RWPE2 (cell line): ENCODE measurements around the gene RNF20.

ENCODE experiments used
- ATAC-seq: fragments of 200-7000 bp; cut with Tn5 transposase; 3 replicates; pipeline ENCODE4 v1.9.1; 2021; ENCODE audit warnings: low read depth
- DNase-seq: peaks from one replicate; pipeline ENCODE4 v3.0.0-alpha.2; 2020; ENCODE audit warnings: low spot score
- H3K27ac ChIP-seq: fragments of 450-650 bp; 2 replicates; pipeline ENCODE4 v1.5.1; 2017; ENCODE audit warnings: mild to moderate bottlenecking; ENCODE audit not compliant: poor library complexity, severe bottlenecking
- H3K27me3 ChIP-seq: fragments of 250-450 bp; sonication (Bioruptor Pico); 2 replicates; pipeline ENCODE4 v1.5.1; 2021; ENCODE audit warnings: mild to moderate bottlenecking, moderate library complexity; ENCODE audit not compliant: insufficient read depth, poor library complexity, severe bottlenecking
- H3K36me3 ChIP-seq: fragments of 250-450 bp; sonication (Bioruptor Pico); 2 replicates; pipeline ENCODE4 v1.5.1; 2020; ENCODE audit warnings: low read depth, mild to moderate bottlenecking, moderate library complexity
- H3K4me1 ChIP-seq: fragments of 250-450 bp; sonication (Bioruptor Pico); 2 replicates; pipeline ENCODE4 v1.5.1; 2021; ENCODE audit warnings: mild to moderate bottlenecking, moderate library complexity; ENCODE audit not compliant: insufficient read depth, poor library complexity, severe bottlenecking
- H3K4me3 ChIP-seq: fragments of 250-450 bp; sonication (Bioruptor Pico); 2 replicates; pipeline ENCODE4 v1.5.1; 2021; ENCODE audit warnings: mild to moderate bottlenecking, moderate library complexity; ENCODE audit not compliant: severe bottlenecking
- H3K9me3 ChIP-seq: fragments of 250-450 bp; sonication (Bioruptor Pico); 2 replicates; pipeline ENCODE4 v1.5.1; 2021; ENCODE audit warnings: mild to moderate bottlenecking, moderate library complexity; ENCODE audit not compliant: severe bottlenecking
- TF ChIP-seq, protein P1 (sequence below): fragments of 450-650 bp; IDR thresholded peaks from one replicate; pipeline ENCODE4 v1.5.1; 2017; ENCODE audit warnings: mild to moderate bottlenecking, moderate library complexity; ENCODE audit not compliant: poor library complexity, severe bottlenecking

The RNF20 gene

DNA sequence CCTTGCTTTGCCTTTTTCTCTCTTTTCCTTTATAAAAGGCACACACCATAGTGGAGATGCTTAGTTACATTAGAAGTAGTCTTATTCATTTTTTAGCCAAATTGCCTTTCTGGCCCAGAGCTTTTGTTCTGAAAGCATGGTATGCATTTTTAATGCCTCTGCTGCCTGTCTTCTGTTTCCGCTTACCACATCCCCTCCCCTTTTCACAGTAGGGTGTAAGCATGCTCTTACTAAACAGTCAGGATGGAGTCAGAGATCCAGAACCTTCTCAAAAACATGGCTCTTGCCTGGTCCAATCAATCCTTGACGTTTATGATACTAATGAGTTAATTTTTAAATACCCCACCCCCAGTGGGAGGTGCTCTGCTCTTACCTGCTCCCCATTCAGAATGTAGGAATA, 38.7 kb downstream of the RNF20 start:
- Histone ChIP-seq H3K9me3 (no peaks in the 10 kb centered on the region), H3K4me3 (no peak overlapping the region), H3K36me3 (no peaks in the 10 kb centered on the region), H3K27ac (no peak overlapping the region), H3K4me1 (no peaks in the 10 kb centered on the region), H3K27me3 (no peaks in the 10 kb centered on the region)
- TF ChIP-seq, protein P1, sequence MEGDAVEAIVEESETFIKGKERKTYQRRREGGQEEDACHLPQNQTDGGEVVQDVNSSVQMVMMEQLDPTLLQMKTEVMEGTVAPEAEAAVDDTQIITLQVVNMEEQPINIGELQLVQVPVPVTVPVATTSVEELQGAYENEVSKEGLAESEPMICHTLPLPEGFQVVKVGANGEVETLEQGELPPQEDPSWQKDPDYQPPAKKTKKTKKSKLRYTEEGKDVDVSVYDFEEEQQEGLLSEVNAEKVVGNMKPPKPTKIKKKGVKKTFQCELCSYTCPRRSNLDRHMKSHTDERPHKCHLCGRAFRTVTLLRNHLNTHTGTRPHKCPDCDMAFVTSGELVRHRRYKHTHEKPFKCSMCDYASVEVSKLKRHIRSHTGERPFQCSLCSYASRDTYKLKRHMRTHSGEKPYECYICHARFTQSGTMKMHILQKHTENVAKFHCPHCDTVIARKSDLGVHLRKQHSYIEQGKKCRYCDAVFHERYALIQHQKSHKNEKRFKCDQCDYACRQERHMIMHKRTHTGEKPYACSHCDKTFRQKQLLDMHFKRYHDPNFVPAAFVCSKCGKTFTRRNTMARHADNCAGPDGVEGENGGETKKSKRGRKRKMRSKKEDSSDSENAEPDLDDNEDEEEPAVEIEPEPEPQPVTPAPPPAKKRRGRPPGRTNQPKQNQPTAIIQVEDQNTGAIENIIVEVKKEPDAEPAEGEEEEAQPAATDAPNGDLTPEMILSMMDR, result no peak
- no peak for DNase-seq
- no peak for ATAC-seq

DNA sequence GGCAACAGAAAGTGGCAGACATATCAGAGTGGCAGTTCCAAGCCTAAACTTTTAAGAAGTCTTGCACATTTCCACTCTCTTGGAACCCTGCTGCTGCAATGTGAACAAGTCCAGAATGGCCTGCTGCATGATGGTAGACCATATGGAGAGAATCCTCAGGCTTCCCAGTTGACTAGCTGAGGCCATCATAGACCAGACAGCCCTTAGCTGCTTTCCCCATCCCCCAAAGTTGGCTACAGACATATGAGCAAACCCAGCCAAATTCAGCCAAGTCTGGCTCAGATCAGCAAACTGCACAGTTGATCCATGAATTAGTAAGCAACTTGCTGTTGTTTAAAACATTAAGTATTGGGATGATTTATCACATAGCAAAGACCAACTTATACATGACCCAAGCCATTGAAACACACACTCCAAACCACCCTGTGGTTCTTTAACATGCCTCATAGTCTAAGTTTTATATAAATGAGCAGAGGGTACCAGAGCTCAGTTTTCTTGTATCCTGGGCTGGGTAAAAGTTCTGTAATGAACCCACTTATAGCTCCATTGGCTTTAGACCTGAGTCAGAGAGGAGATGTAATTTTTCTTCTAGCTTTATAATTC, 41.2 kb downstream of the RNF20 start:
- Histone ChIP-seq H3K27ac (no peak overlapping the region), H3K9me3 (no peaks in the 10 kb centered on the region), H3K27me3 (no peaks in the 10 kb centered on the region), H3K36me3 (no peaks in the 10 kb centered on the region), H3K4me1 (no peaks in the 10 kb centered on the region), H3K4me3 (no peak overlapping the region)
- ATAC-seq (no peak), DNase-seq (no peak)
- TF ChIP-seq, protein P1, result no peak

DNA sequence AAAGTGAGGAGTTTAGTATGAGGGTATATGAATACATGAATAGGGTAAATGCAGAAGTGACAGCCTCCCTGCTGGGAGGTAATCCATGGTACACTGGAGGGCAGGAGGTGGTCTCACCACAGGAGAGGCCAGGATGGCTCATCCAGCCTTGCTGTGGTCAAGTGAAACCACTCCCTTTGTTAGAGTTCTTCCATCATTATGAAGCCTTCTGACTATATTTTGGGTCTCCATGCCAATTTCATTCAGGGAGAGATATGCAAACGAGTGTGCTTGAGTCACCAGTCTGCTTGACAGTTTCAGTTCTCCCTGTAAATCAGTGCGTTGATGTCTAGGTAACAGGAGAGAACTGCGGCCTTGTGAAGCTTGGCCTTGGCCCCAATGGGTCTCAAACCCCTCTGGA, 44.7 kb downstream of the RNF20 start:
- Histone ChIP-seq H3K4me3 (no peak overlapping the region), H3K9me3 (no peaks in the 10 kb centered on the region), H3K4me1 (no peaks in the 10 kb centered on the region), H3K36me3 (no peaks in the 10 kb centered on the region), H3K27me3 (no peaks in the 10 kb centered on the region), H3K27ac (no peak overlapping the region)
- no peak for DNase-seq
- TF ChIP-seq, protein P1, result no peak
- ATAC-seq, result no peak

DNA sequence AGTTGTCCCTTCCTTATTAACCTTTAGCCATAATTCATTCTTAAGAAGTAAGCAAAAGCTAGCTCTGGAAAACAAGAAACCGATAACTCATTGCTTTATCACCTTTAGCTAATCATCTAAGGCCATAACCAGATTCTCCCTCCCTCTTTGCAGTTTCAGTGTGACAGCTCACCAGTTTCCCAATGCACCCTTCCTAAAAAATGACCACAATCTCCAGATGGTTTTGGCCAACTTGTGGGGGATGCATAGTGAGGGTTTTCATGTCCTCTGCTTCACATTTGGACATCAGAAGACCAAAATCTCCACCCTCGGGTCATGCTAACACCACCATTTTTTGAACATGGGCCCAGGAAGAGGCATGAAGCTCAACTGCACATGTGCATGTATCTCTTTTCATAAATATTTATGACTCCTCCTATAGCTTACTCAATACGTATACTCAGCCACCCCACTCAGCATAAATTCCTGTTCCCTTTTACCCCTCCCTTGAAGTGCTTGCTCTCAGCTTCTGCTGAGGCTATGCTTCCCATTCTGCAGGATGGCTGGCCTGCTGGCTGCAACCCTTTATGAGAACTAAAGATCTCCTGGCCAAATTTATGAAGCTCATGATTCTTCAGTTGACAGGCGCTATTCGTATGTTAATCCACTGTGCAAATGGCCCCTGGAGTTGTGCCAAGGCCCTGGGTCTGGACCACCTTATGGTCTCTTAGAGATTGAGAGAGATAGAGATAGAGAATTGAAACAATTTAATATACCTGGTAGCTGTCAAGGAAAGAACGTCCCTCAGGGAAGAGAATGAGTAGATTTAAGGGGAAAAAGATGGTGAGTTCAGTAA, 46.3 kb downstream of the RNF20 start:
- Histone ChIP-seq H3K27ac (no peak overlapping the region), H3K4me1 (no peaks in the 10 kb centered on the region), H3K27me3 (no peaks in the 10 kb centered on the region), H3K9me3 (no peaks in the 10 kb centered on the region), H3K4me3 (no peak overlapping the region), H3K36me3 (no peaks in the 10 kb centered on the region)
- TF ChIP-seq, protein P1, result no peak
- DNase-seq (no peak), ATAC-seq (no peak)

DNA sequence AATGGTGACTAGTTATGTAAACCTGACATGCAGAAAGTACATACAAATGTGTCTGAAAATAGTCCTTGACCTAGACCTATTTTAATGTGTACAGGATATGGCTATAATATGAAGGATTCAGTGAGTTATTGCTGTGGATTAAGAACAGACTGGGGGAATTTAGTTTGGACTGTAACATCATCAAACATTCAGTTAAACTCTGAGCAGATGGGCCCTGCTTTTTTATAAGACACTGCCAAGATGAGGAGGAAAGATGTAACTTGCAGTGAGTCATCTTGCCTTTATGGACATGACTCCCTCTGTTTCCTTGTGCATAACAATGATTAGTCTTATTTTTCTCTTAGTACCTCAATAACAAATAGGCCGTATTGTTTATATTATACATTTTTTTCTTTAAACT, 48.9 kb downstream of the RNF20 start:
- no peaks in the 10 kb centered on the region for H3K9me3 ChIP-seq
- H3K27ac ChIP-seq, result no peak overlapping the region
- no peak for DNase-seq

More for the DNA sequence above, 48.9 kb downstream of the RNF20 start:
- no peaks in the 10 kb centered on the region for H3K36me3 ChIP-seq
- no peaks in the 10 kb centered on the region for H3K4me1 ChIP-seq
- TF ChIP-seq, protein P1, result no peak
- no peak overlapping the region for H3K4me3 ChIP-seq
- ATAC-seq, result no peak
- H3K27me3 ChIP-seq, result no peaks in the 10 kb centered on the region
